PC-9 (cell line): ENCODE measurements around the gene NECTIN1.

Source experiments
- EZH2 ChIP-seq: fragments of 200-600 bp; sonication (generic); IDR thresholded peaks from 2 replicates; pipeline ENCODE4 v1.8.0; 2017; ENCODE audit warnings: antibody characterized with exemption, low read depth
- TF ChIP-seq, protein P1 (sequence below): fragments of 200-600 bp; sonication (generic); conservative IDR thresholded peaks from 2 replicates; pipeline ENCODE4 v1.6.1; 2017; ENCODE audit warnings: mixed run types, antibody characterized with exemption, mild to moderate bottlenecking, moderate library complexity

DNA sequence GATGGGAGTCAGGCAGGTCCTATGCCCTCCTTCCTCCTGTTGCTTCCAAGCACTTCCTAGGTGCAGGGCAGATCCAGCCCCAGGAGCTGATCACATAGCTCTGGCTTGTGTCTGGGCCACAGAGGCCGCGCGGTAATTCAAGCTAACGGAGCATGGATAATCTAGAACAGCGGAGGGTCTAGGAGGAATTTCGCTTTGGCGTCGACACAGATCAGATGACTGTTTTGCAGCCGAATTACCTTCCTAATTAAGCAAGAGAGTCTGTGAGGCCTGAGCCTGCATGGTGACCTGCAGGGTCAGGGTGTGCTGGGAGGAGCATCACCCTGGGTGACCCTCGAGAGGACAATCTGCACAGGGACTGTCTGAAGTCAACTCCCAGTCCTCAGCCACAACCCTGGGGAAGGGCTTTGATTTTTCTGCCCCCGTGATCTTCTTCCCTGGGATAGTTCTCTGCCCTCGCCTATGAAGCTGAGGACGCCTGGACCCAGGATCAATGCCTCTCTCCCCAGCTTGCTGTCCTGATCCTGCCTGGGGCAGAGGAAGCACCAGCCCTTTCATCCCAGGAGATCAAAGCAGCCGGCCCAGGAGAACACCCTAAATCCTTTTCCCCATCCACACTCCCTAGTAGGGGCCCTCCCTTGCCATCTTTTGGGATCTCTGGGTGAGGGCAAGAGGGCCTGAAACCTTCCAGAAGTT lies 11.0 kb downstream of the NECTIN1 start:
- TF ChIP-seq, protein P1, sequence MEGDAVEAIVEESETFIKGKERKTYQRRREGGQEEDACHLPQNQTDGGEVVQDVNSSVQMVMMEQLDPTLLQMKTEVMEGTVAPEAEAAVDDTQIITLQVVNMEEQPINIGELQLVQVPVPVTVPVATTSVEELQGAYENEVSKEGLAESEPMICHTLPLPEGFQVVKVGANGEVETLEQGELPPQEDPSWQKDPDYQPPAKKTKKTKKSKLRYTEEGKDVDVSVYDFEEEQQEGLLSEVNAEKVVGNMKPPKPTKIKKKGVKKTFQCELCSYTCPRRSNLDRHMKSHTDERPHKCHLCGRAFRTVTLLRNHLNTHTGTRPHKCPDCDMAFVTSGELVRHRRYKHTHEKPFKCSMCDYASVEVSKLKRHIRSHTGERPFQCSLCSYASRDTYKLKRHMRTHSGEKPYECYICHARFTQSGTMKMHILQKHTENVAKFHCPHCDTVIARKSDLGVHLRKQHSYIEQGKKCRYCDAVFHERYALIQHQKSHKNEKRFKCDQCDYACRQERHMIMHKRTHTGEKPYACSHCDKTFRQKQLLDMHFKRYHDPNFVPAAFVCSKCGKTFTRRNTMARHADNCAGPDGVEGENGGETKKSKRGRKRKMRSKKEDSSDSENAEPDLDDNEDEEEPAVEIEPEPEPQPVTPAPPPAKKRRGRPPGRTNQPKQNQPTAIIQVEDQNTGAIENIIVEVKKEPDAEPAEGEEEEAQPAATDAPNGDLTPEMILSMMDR: no peak
- no peak for TF ChIP-seq EZH2
